Keratinocyte (primary cell): Measurements from ENCODE around the gene NDUFB1.

Experiments
- CTCF ChIP-seq, 3 experiments: IDR thresholded peaks in 1 of 3; conservative IDR thresholded peaks in 1 of 3; optimal IDR thresholded peaks in 1 of 3; 2 replicates in 2 of 3; 3 replicates in 1 of 3; pipeline versions ENCODE3 to v1.5.1; 2011; ENCODE audit warnings: low read length in 3 of 3, mild to moderate bottlenecking in 3 of 3, moderate library complexity in 2 of 3, control low read depth in 1 of 3, inconsistent platforms in 1 of 3; ENCODE audit not compliant: insufficient read depth in 2 of 3; ENCODE audit errors: extremely low read depth in 1 of 3
- EZH2 ChIP-seq: IDR thresholded peaks from one replicate; pipeline ENCODE4 v1.6.1; 2012; ENCODE audit warnings: inconsistent platforms, mild to moderate bottlenecking, low read length, moderate library complexity

- TF ChIP-seq CTCF (optimal IDR thresholded peaks at IDR 0.05 in 1 of 3, IDR thresholded peaks at IDR 0.05 in 1 of 3, conservative IDR thresholded peaks at IDR 0.05 in 1 of 3; ENCODE audit: extremely low read depth in 1 of 3, insufficient read depth in 2 of 3, low read length in 3 of 3): peak in 1 of 3 experiments; percentile 4
- no peak for TF ChIP-seq EZH2
Observed at GRCh38 chr14:92121670-92122350, at the start of gene NDUFB1, which contains the start of gene CPSF2.
